Stimulated activated memory B cell treated with anti-CD40 and anti-IgM and Interleukin-4, amounts not matched to agents 10 μg/mL and 1 μg/mL and 100 μg/mL, for 72 hours (primary cell): ENCODE results near the gene KSR1.

ENCODE experiments used
- ATAC-seq: fragments of 150-1000 bp; cut with Tn5 transposase; 2 replicates; pipeline ENCODE4 v1.10.0; 2021
- H3K27ac Mint-ChIP-seq: one replicate; pipeline ENCODE4 v1.8.0; 2022; ENCODE audit warnings: mild to moderate bottlenecking, mixed read lengths
- H3K27me3 Mint-ChIP-seq: one replicate; pipeline ENCODE4 v1.8.0; 2022; ENCODE audit warnings: mixed read lengths
- H3K36me3 Mint-ChIP-seq: one replicate; pipeline ENCODE4 v1.8.0; 2022; ENCODE audit warnings: mixed read lengths
- H3K4me1 Mint-ChIP-seq: one replicate; pipeline ENCODE4 v1.8.0; 2022; ENCODE audit warnings: mixed read lengths
- H3K4me3 Mint-ChIP-seq: one replicate; pipeline ENCODE4 v1.8.0; 2022; ENCODE audit warnings: mild to moderate bottlenecking, moderate library complexity, mixed read lengths
- H3K9me3 Mint-ChIP-seq: one replicate; pipeline ENCODE4 v1.8.0; 2022; ENCODE audit warnings: mixed read lengths

The KSR1 gene

GRCh38 chr17:27531469-27531961, 75.3 kb downstream of the KSR1 start:
- Mint-ChIP-seq H3K4me1 (peaks cover 53% of the 10 kb centered on the region), H3K36me3 (no peaks in the 10 kb centered on the region), H3K9me3 (no peaks in the 10 kb centered on the region), H3K27ac (peak overlapping the region; percentile 72), H3K4me3 (no peak overlapping the region), H3K27me3 (no peaks in the 10 kb centered on the region)
- peak; percentile 62 for ATAC-seq

- H3K4me3 Mint-ChIP-seq, result no peak overlapping the region
Measured at GRCh38 chr17:27532269-27533263, 76.3 kb downstream of the KSR1 start.

GRCh38 chr17:27533874-27534815, 77.9 kb downstream of the KSR1 start:
- Mint-ChIP-seq H3K36me3 (no peaks in the 10 kb centered on the region), H3K4me3 (no peak overlapping the region), H3K27ac (no peak overlapping the region), H3K9me3 (no peaks in the 10 kb centered on the region), H3K27me3 (no peaks in the 10 kb centered on the region), H3K4me1 (peaks cover 50% of the 10 kb centered on the region)
- no peak for ATAC-seq

More at GRCh38 chr17:27532269-27533263, 76.3 kb downstream of the KSR1 start:
- Mint-ChIP-seq H3K9me3 (no peaks in the 10 kb centered on the region), H3K27me3 (no peaks in the 10 kb centered on the region), H3K36me3 (no peaks in the 10 kb centered on the region), H3K4me1 (peaks cover 50% of the 10 kb centered on the region), H3K27ac (no peak overlapping the region)
- no peak for ATAC-seq

- no peak for ATAC-seq
- Mint-ChIP-seq H3K27ac (no peak overlapping the region), H3K4me3 (no peak overlapping the region), H3K4me1 (peaks cover 50% of the 10 kb centered on the region), H3K36me3 (no peaks in the 10 kb centered on the region), H3K27me3 (no peaks in the 10 kb centered on the region), H3K9me3 (no peaks in the 10 kb centered on the region)
Measured at GRCh38 chr17:27535178-27535928, 79.1 kb downstream of the KSR1 start.

GRCh38 chr17:27535975-27536374, 79.7 kb downstream of the KSR1 start:
- H3K36me3 Mint-ChIP-seq, result no peaks in the 10 kb centered on the region
- no peak overlapping the region for H3K4me3 Mint-ChIP-seq
- H3K9me3 Mint-ChIP-seq, result no peaks in the 10 kb centered on the region
- H3K27me3 Mint-ChIP-seq, result no peaks in the 10 kb centered on the region
- no peak overlapping the region for H3K27ac Mint-ChIP-seq
- ATAC-seq, result no peak
- peaks cover 50% of the 10 kb centered on the region for H3K4me1 Mint-ChIP-seq

GRCh38 chr17:27536781-27537180, 80.5 kb downstream of the KSR1 start:
- no peaks in the 10 kb centered on the region for H3K9me3 Mint-ChIP-seq
- no peak overlapping the region for H3K4me3 Mint-ChIP-seq
- no peak for ATAC-seq
- no peak overlapping the region for H3K27ac Mint-ChIP-seq
- no peaks in the 10 kb centered on the region for H3K27me3 Mint-ChIP-seq
- peaks cover 50% of the 10 kb centered on the region for H3K4me1 Mint-ChIP-seq
- H3K36me3 Mint-ChIP-seq, result no peaks in the 10 kb centered on the region

GRCh38 chr17:27538156-27538955, 82.1 kb downstream of the KSR1 start:
- no peak overlapping the region for H3K27ac Mint-ChIP-seq
- no peak for ATAC-seq
- H3K4me1 Mint-ChIP-seq, result peaks cover 56% of the 10 kb centered on the region
- H3K4me3 Mint-ChIP-seq, result no peak overlapping the region
- H3K9me3 Mint-ChIP-seq, result no peaks in the 10 kb centered on the region
- no peaks in the 10 kb centered on the region for H3K36me3 Mint-ChIP-seq
- H3K27me3 Mint-ChIP-seq, result no peaks in the 10 kb centered on the region

- ATAC-seq, result no peak
- Mint-ChIP-seq H3K4me1 (peaks cover 64% of the 10 kb centered on the region), H3K36me3 (no peaks in the 10 kb centered on the region), H3K27me3 (no peaks in the 10 kb centered on the region), H3K4me3 (no peak overlapping the region), H3K9me3 (no peaks in the 10 kb centered on the region), H3K27ac (peak overlapping the region; percentile 14)
Measured at GRCh38 chr17:27539152-27539551, 82.9 kb downstream of the KSR1 start.

GRCh38 chr17:27539794-27540317, 83.6 kb downstream of the KSR1 start:
- Mint-ChIP-seq H3K9me3 (no peaks in the 10 kb centered on the region), H3K4me3 (no peak overlapping the region), H3K4me1 (peaks cover 71% of the 10 kb centered on the region), H3K27me3 (no peaks in the 10 kb centered on the region), H3K36me3 (no peaks in the 10 kb centered on the region), H3K27ac (peak overlapping the region; percentile 14)
- ATAC-seq, result no peak

GRCh38 chr17:27540318-27541101, 84.3 kb downstream of the KSR1 start:
- Mint-ChIP-seq H3K4me3 (no peak overlapping the region), H3K36me3 (no peaks in the 10 kb centered on the region), H3K27me3 (no peaks in the 10 kb centered on the region), H3K27ac (peak overlapping the region; percentile 53), H3K4me1 (peaks cover 77% of the 10 kb centered on the region), H3K9me3 (no peaks in the 10 kb centered on the region)
- ATAC-seq, result no peak

GRCh38 chr17:27541301-27542023, 85.2 kb downstream of the KSR1 start:
- ATAC-seq, result no peak
- peak overlapping the region; percentile 53 for H3K27ac Mint-ChIP-seq
- no peaks in the 10 kb centered on the region for H3K9me3 Mint-ChIP-seq
- H3K4me3 Mint-ChIP-seq, result no peak overlapping the region
- no peaks in the 10 kb centered on the region for H3K27me3 Mint-ChIP-seq
- H3K4me1 Mint-ChIP-seq, result peaks cover 78% of the 10 kb centered on the region
- no peaks in the 10 kb centered on the region for H3K36me3 Mint-ChIP-seq

GRCh38 chr17:27542841-27543463, 86.7 kb downstream of the KSR1 start:
- peak overlapping the region; percentile 90 for H3K27ac Mint-ChIP-seq
- H3K27me3 Mint-ChIP-seq, result no peaks in the 10 kb centered on the region
- no peak overlapping the region for H3K4me3 Mint-ChIP-seq
- no peak for ATAC-seq
- no peaks in the 10 kb centered on the region for H3K36me3 Mint-ChIP-seq
- no peaks in the 10 kb centered on the region for H3K9me3 Mint-ChIP-seq
- H3K4me1 Mint-ChIP-seq, result peaks cover 88% of the 10 kb centered on the region
